NB4 (cell line): Measurements from ENCODE around the gene RAD51B.

Experiments used
- DNase-seq: peaks from one replicate; pipeline ENCODE4 v3.0.0; 2010; ENCODE audit warnings: low read depth
- H3K4me3 ChIP-seq: one replicate; pipeline ENCODE4 v1.5.1; 2011; ENCODE audit warnings: mild to moderate bottlenecking, low read depth, low read length, moderate library complexity
- CTCF ChIP-seq: IDR thresholded peaks from one replicate; pipeline ENCODE4 v1.5.1; 2012; ENCODE audit warnings: low read depth, low read length
- MAX ChIP-seq: IDR thresholded peaks from 2 replicates; pipeline ENCODE4 v1.6.1; 2011; ENCODE audit warnings: low read depth, low read length
- MYC ChIP-seq: IDR thresholded peaks from 2 replicates; pipeline ENCODE4 v1.6.1; 2011; ENCODE audit warnings: low read depth, low read length
- POLR2A ChIP-seq: IDR thresholded peaks from 2 replicates; pipeline ENCODE4 v1.6.1; 2011; ENCODE audit warnings: mild to moderate bottlenecking; ENCODE audit not compliant: insufficient read length; ENCODE audit errors: extremely low read depth

Gene RAD51B

GRCh38 chr14:68557648-68558047 lies 738.1 kb downstream of the RAD51B start:
- no peak for TF ChIP-seq CTCF
- TF ChIP-seq MAX, result no peak
- TF ChIP-seq MYC, result no peak
- no peak for TF ChIP-seq POLR2A
- no peak overlapping the region for H3K4me3 ChIP-seq
- no peak for DNase-seq

- no peak overlapping the region for H3K4me3 ChIP-seq
- TF ChIP-seq MYC (no peak), CTCF (no peak), POLR2A (no peak), MAX (no peak)
- DNase-seq, result no peak
Observed at GRCh38 chr14:68558096-68558495, 738.5 kb downstream of the RAD51B start.

GRCh38 chr14:68559949-68560348 lies 740.4 kb downstream of the RAD51B start:
- H3K4me3 ChIP-seq, result no peak overlapping the region
- no peak for DNase-seq
- TF ChIP-seq POLR2A, result no peak
- no peak for TF ChIP-seq MAX
- TF ChIP-seq MYC, result no peak
- TF ChIP-seq CTCF, result no peak

- TF ChIP-seq CTCF (no peak), MYC (no peak), POLR2A (no peak), MAX (no peak)
- H3K4me3 ChIP-seq, result no peak overlapping the region
- peak; percentile 14 for DNase-seq
Observed at GRCh38 chr14:68561531-68562007, 742.0 kb downstream of the RAD51B start.

GRCh38 chr14:68562911-68563250 lies 743.3 kb downstream of the RAD51B start:
- H3K4me3 ChIP-seq, result no peak overlapping the region
- no peak for TF ChIP-seq MAX
- no peak for TF ChIP-seq POLR2A
- TF ChIP-seq CTCF, result no peak
- no peak for TF ChIP-seq MYC
- DNase-seq, result no peak
